CD4-positive, alpha-beta T cell treated with Interferon gamma for 1 hour (primary cell): ENCODE data around the gene PEX5.
"Not testable (repeated sequence)": the region's sequence is repeated elsewhere in the genome, so short reads cannot be mapped to it uniquely, and the experiment has no call there.

ENCODE experiments used
- DNase-seq: peaks from one replicate; pipeline ENCODE4 v3.0.0-alpha.2; 2020

PEX5 gene

DNA sequence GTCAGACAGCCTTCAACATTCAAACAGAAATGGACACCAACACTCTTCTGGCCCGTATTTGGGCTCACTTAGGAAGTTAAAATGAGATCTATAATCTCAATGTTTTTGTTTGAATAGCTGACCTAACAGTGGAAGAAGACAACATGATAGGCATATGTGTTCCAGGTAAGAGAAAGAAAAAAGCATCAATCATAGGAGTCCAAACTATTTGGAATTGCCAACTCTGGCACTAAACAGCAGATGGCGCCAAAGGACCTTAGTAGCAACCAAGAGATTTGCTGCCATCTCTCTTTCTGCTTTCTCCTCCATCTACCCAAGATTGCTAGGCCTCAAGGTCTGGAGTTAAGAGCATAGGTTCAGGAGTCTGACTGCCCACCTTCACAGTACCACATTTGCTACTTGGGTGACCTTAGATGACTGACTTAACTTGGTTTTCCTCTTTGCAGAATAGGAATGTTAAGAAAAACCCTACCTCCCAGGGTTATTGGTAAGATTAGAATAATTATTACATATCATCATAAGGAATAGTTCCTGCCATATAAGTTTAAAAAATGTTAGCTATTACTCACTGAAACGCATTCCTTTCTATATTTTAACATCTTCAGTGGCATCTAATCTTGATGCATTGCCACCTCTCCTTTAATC is 30.2 kb downstream of the PEX5 start:
- peak; percentile 59 for DNase-seq

DNA sequence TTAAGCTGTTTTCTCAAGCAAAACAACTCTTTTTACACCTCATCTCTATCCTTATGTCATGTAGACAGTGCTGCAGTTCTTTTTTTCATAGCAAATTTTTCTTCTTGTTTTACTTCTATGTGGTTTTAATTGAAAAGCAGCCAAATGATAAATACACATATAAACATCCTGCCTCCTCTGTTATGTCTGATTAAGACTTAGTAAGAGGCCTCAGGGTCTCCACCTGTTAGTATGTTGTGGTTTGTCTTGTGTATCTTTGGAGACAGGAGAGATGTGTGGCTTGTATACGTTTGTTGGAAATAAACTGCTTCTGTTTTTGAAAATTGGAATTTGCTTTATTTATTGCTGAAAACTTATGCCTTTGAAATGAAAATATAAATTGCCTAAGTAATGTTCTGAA is 32.0 kb downstream of the PEX5 start:
- no peak for DNase-seq

DNA sequence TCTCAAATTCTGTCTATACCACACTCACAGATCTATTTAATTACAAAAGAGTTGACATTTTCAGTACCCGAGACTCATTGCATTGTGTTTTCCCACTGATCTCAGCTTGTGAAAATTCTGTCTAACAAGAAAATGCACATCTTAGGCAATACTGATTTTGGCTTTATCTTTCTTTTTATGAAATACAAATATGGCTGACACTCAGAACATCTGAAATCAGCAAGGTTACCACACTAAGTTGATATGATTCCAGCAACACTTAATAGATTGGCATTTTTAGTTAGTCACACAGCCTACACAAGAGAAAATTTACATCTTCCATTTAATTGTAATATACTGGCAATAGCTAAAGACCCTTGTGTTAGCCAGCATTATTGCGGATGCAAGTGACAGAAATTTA is 40.3 kb downstream of the PEX5 start:
- DNase-seq: no peak

DNA sequence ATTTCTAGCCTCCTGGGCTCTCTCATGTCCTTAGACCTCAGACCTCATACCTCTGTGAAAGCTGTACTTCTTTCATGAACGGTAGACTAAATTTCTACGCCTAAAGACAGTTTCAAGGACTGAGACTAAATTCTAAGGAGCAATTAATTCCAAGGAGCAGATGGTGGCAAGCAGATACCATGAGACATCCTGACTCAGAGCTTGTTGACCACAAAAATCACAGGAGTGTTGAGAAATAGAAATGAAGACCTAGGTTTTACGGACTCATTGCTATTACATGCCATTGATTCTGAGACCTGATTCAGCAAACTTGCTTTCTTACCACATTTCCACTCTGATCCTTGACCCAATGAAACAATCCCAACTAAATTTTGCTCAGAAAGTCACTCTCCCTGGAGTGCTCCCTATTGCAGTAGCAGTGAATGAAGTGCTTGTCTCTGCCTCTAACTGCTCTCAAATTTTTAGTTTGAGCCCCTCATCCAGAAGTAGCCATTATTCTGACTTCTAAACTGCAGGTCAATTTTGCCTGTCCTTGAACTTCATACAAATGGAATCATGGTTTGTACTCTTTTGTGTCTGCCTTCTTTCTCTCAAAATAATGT is 52.0 kb downstream of the PEX5 start:
- no peak for DNase-seq

DNA sequence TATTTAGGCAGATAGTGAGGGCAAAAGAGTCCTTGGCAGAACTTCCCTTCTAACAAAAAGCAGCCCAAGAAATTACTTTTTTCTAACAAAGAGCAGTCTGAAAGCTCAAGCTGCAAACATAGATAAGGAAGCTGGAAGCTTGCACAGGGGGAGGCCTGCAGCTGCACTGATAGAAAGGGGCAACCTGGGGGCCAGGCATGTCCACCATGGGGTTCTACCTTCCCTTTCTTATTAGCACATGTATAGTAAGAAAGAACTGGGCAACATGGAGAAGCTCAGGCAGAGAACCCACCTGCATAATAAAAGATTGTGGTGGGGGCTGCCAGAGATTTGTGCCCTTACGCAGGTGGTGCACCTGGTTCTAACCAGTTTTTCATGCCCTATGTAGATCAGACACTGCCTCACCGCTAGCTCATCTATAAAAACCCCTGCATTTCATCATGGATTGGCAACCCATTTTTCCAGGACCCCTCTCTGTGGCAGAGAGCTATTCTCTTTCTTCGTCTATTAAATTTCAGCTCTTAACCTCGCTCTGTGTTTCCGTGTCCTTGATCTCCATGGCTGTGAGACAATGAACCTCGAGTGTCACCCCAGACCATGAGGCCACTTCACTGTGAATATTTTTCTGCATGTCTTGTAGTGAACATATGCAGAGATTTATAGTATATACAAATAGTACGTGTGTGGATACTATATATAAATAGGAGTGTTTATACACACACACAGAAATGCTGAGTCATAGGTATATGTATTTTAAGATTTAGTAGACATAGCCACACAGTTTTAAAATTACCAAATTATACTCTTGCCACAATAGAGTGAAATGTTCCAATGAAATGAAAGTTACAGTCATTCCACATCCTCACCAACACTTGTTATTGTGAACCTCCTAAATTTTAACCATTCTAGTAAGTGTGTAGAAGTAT is 53.0 kb downstream of the PEX5 start:
- DNase-seq: no peak

DNA sequence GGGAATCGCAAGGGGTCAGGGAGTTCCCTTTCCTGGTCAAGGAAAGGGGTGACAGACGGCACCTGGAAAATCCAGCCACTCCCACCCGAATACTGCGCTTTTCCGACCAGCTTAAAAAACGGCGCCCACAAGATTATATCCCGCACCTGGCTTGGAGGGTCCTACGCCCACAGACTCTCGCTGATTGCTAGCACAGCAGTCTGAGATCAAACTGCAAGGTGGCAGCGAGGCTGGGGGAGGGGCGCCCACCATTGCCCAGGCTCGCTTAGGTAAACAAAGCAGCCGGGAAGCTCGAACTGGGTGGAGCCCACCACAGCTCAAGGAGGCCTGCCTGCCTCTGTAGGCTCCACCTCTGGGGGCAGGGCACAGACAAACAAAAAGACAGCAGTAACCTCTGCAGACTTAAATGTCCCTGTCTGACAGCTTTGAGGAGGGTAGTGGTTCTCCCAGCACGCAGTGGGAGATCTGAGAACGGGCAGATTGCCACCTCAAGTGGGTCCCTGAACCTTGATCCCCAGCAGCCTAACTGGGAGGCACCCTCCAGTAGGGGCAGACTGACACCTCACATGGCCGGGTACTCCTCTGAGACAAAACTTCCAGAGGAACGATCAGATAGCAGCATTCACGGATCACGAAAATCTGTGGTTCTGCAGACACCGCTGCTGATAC is 62.0 kb downstream of the PEX5 start:
- DNase-seq: not testable (repeated sequence)

DNA sequence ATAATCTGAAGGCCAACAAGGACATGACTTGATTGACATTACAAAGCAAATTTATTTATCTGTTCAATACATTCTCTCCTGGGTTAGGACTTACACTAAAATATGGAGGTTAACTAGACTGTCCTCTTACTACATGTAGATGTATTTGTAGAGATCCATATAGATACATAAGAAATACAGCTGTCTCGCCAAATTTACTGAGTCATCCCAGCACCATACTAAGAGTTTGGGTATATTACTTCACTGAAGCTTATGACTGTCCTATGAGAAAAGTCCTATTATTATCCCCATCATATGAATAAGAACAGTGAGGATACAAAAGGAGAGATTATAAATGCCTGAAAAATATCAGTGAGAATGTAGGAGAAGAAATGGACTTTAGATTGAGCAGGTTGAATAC is 69.6 kb downstream of the PEX5 start:
- no peak for DNase-seq
